Gastrocnemius medialis (tissue), 4 donors: Measurements from ENCODE around the gene SULF2.
"Not testable (repeated sequence)": the region's sequence is repeated elsewhere in the genome, so short reads cannot be mapped to it uniquely, and the experiment has no call there.

Experiments
- CTCF ChIP-seq, 5 experiments: fragments of 450-650 bp in 3 of 5; fragments of 200-600 bp in 2 of 5; sonication (generic) in 2 of 5; IDR thresholded peaks in 4 of 5; conservative IDR thresholded peaks in 1 of 5; 1 replicate in 4 of 5; 2 replicates in 1 of 5; pipeline ENCODE4 v1.5.1; 2016 to 2019; ENCODE audit warnings: antibody characterized with exemption in 5 of 5, mild to moderate bottlenecking in 3 of 5, moderate library complexity in 3 of 5
- POLR2A ChIP-seq, 2 donors: fragments of 450-650 bp; IDR thresholded peaks; one replicate each; pipeline ENCODE4 v1.6.1; 2017; ENCODE audit warnings: antibody characterized with exemption in 2 of 2, mild to moderate bottlenecking in 2 of 2, moderate library complexity in 2 of 2

GRCh38 chr20:47826006-47826405, 40.7 kb upstream of the SULF2 start:
- TF ChIP-seq CTCF (IDR thresholded peaks at IDR 0.05 in 4 of 5, conservative IDR thresholded peaks at IDR 0.05 in 1 of 5); POLR2A (IDR thresholded peaks at IDR 0.05): not testable (repeated sequence)
